Liver (tissue), 2 donors: ENCODE results near the gene HHAT.

Experiments
- CTCF ChIP-seq: fragments of 150-350 bp; IDR thresholded peaks from 2 replicates; pipeline ENCODE4 v1.5.1; 2017; ENCODE audit warnings: improper control_type of control experiment, low read depth, low read length; ENCODE audit not compliant: missing input control
- MAX ChIP-seq: IDR thresholded peaks from 2 replicates; pipeline ENCODE4 v1.6.1; 2016; ENCODE audit warnings: antibody characterized with exemption
- YY1 ChIP-seq: IDR thresholded peaks from 2 replicates; pipeline ENCODE4 v1.6.1; 2016; ENCODE audit warnings: antibody characterized with exemption, mild to moderate bottlenecking
- ZBTB33 ChIP-seq: IDR thresholded peaks from 2 replicates; pipeline ENCODE4 v1.6.1; 2016; ENCODE audit warnings: antibody characterized with exemption
- donor health status: healthy.

- TF ChIP-seq CTCF, result no peak
- no peak for TF ChIP-seq MAX
- no peak for TF ChIP-seq YY1
- no peak for TF ChIP-seq ZBTB33
Measured at GRCh38 chr1:210478820-210479219, 150.1 kb downstream of the HHAT start.
